ENCODE results near the gene ADGRG6. TPM values are rescaled to one million over a fixed set of nuclear protein-coding genes. Genes with fewer than 3 reads are reported as not detected.
A peak's percentile ranks its signal among the peaks of the same experiment; 100 is the strongest.

The ADGRG6 gene
- polyA plus RNA-seq, 1 of the 3 experiments (the other 2 are of a cell fraction): 61.5 TPM

GRCh38 chr6:142414462-142415250 is 112.8 kb downstream of the ADGRG6 start:
- H3K9me2 ChIP-seq: no peaks in the 10 kb centered on the region
- H3K9me3 ChIP-seq: no peaks in the 10 kb centered on the region
- peaks cover 10% of the 10 kb centered on the region for H3K79me2 ChIP-seq (ENCODE audit: insufficient read depth)
- TF ChIP-seq, protein P1, sequence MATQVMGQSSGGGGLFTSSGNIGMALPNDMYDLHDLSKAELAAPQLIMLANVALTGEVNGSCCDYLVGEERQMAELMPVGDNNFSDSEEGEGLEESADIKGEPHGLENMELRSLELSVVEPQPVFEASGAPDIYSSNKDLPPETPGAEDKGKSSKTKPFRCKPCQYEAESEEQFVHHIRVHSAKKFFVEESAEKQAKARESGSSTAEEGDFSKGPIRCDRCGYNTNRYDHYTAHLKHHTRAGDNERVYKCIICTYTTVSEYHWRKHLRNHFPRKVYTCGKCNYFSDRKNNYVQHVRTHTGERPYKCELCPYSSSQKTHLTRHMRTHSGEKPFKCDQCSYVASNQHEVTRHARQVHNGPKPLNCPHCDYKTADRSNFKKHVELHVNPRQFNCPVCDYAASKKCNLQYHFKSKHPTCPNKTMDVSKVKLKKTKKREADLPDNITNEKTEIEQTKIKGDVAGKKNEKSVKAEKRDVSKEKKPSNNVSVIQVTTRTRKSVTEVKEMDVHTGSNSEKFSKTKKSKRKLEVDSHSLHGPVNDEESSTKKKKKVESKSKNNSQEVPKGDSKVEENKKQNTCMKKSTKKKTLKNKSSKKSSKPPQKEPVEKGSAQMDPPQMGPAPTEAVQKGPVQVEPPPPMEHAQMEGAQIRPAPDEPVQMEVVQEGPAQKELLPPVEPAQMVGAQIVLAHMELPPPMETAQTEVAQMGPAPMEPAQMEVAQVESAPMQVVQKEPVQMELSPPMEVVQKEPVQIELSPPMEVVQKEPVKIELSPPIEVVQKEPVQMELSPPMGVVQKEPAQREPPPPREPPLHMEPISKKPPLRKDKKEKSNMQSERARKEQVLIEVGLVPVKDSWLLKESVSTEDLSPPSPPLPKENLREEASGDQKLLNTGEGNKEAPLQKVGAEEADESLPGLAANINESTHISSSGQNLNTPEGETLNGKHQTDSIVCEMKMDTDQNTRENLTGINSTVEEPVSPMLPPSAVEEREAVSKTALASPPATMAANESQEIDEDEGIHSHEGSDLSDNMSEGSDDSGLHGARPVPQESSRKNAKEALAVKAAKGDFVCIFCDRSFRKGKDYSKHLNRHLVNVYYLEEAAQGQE (IDR thresholded peaks at IDR 0.05; ENCODE audit: low read depth, low read length): no peak
- TF ChIP-seq FOSL2 (IDR thresholded peaks at IDR 0.05; ENCODE audit: borderline replicate concordance, low read depth) (no peak), JUND (IDR thresholded peaks at IDR 0.05) (no peak), MEF2A (IDR thresholded peaks at IDR 0.05; ENCODE audit: borderline replicate concordance, low read depth) (no peak), SIN3A (IDR thresholded peaks at IDR 0.05; ENCODE audit: borderline replicate concordance, low read depth, low read length) (no peak), MXI1 (IDR thresholded peaks at IDR 0.05; ENCODE audit: low read depth, low read length) (no peak), PBX3 (IDR thresholded peaks at IDR 0.05) (no peak)
- CTCF ChIA-PET: no interaction called here
- peaks cover 45 to 55% of the 10 kb centered on the region in 2 experiments for H3K36me3 ChIP-seq (replicated peaks in 1 of 2; ENCODE audit: control insufficient read depth in 1 of 2, insufficient read depth in 2 of 2, low read length in 1 of 2)
- no peak overlapping the region; the same call in 1 of the 2 replicates for H2AFZ ChIP-seq (ENCODE audit: low read depth)
- 0 out of 2 replicates have a peak overlapping the region, but pooled peaks have one; percentile 51 for H3K4me2 ChIP-seq
- 62% methylated on average over 8 of the region's 8 CpGs for WGBS (ENCODE audit: low lambda C conversion rate)
- H4K20me1 ChIP-seq (ENCODE audit: insufficient read depth): no peaks in the 10 kb centered on the region
- H3K27ac ChIP-seq (ENCODE audit: low read depth in 2 of 2, low read length in 1 of 2): peak overlapping the region; percentile 7 to 98
- no peak overlapping the region for H3K4me3 ChIP-seq (ENCODE audit: low read depth in 2 of 2, low read length in 1 of 2)
- POLR2A ChIA-PET: no interaction called here
- peaks cover 0 to 35% of the 10 kb centered on the region in 2 experiments; a peak in 3 of 4 replicates for H3K4me1 ChIP-seq (ENCODE audit: control insufficient read depth in 1 of 2, insufficient read depth in 2 of 2, low read depth in 1 of 2, low read length in 1 of 2)
- no peaks in the 10 kb centered on the region for H3K27me3 ChIP-seq (ENCODE audit: insufficient read depth)
- DNase-seq: no peak
- H3F3A ChIP-seq (replicated peaks; ENCODE audit: insufficient read depth): peaks cover 75% of the 10 kb centered on the region
- peak overlapping the region; percentile 47; the same call in 1 of the 2 replicates for H3K9ac ChIP-seq

DNA sequence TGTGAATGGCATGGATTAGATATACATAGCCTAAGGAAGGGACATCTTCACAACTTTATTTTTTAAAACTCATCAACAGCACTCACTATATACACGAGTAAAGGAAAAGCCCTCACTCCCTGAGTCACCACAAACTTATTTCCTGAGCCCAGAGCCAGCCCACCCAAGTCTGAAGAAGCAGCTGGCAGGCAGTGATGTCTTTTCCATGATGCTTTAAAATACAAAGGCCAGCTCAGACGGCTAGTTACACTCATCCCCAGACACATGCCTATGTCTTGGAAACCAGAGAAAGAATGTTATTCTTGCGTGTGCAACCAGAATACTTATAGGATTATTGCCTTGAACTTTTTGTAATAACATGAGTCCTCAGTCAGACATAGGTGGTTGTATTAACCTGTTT is 114.4 kb downstream of the ADGRG6 start:
- Histone ChIP-seq H3K27me3 (ENCODE audit: insufficient read depth) (no peaks in the 10 kb centered on the region), H2AFZ (ENCODE audit: low read depth) (0 out of 2 replicates have a peak overlapping the region, but pooled peaks have one; percentile 10), H3K4me3 (ENCODE audit: low read depth in 2 of 2, low read length in 1 of 2) (no peak overlapping the region), H3K9me3 (no peaks in the 10 kb centered on the region), H3K27ac (ENCODE audit: low read depth in 2 of 2, low read length in 1 of 2) (peak overlapping the region; percentile 47 to 98; a peak in 3 of 4 replicates), H3K9me2 (no peaks in the 10 kb centered on the region), H3K9ac (peak overlapping the region; percentile 67; the same call in 1 of the 2 replicates), H3K4me1 (ENCODE audit: control insufficient read depth in 1 of 2, insufficient read depth in 2 of 2, low read depth in 1 of 2, low read length in 1 of 2) (peaks cover 0 to 36% of the 10 kb centered on the region in 2 experiments; a peak in 3 of 4 replicates), H3F3A (replicated peaks; ENCODE audit: insufficient read depth) (peaks cover 67% of the 10 kb centered on the region), H3K79me2 (ENCODE audit: insufficient read depth) (peaks cover 10% of the 10 kb centered on the region), H3K36me3 (replicated peaks in 1 of 2; ENCODE audit: control insufficient read depth in 1 of 2, insufficient read depth in 2 of 2, low read length in 1 of 2) (peaks cover 48 to 61% of the 10 kb centered on the region in 2 experiments), H4K20me1 (ENCODE audit: insufficient read depth) (no peaks in the 10 kb centered on the region), H3K4me2 (peak overlapping the region; percentile 56; the same call in 1 of the 2 replicates)
- CTCF ChIA-PET: no interaction called here
- POLR2A ChIA-PET: no interaction called here
- 2% methylated on average over 3 of the region's 3 CpGs for WGBS (ENCODE audit: low lambda C conversion rate)
- DNase-seq: no peak
- TF ChIP-seq YY1 (IDR thresholded peaks at IDR 0.05; ENCODE audit: low read depth) (no peak), MEF2A (IDR thresholded peaks at IDR 0.05; ENCODE audit: borderline replicate concordance, low read depth) (no peak), RAD21 (IDR thresholded peaks at IDR 0.05; ENCODE audit: low read length) (no peak), SIN3A (IDR thresholded peaks at IDR 0.05; ENCODE audit: borderline replicate concordance, low read depth, low read length) (peak; percentile 61; the same call in 1 of the 2 replicates), JUND (IDR thresholded peaks at IDR 0.05) (peak; percentile 75), TEAD4 (IDR thresholded peaks at IDR 0.05; ENCODE audit: borderline replicate concordance, insufficient read depth) (peak; percentile 63; the same call in 1 of the 2 replicates), MXI1 (IDR thresholded peaks at IDR 0.05; ENCODE audit: low read depth, low read length) (no peak), TCF12 (IDR thresholded peaks at IDR 0.05) (peak; percentile 85)
- TF ChIP-seq, protein P2, sequence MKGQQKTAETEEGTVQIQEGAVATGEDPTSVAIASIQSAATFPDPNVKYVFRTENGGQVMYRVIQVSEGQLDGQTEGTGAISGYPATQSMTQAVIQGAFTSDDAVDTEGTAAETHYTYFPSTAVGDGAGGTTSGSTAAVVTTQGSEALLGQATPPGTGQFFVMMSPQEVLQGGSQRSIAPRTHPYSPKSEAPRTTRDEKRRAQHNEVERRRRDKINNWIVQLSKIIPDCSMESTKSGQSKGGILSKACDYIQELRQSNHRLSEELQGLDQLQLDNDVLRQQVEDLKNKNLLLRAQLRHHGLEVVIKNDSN (IDR thresholded peaks at IDR 0.05; ENCODE audit: borderline replicate concordance, low read depth): no peak
- TF ChIP-seq, protein P3, sequence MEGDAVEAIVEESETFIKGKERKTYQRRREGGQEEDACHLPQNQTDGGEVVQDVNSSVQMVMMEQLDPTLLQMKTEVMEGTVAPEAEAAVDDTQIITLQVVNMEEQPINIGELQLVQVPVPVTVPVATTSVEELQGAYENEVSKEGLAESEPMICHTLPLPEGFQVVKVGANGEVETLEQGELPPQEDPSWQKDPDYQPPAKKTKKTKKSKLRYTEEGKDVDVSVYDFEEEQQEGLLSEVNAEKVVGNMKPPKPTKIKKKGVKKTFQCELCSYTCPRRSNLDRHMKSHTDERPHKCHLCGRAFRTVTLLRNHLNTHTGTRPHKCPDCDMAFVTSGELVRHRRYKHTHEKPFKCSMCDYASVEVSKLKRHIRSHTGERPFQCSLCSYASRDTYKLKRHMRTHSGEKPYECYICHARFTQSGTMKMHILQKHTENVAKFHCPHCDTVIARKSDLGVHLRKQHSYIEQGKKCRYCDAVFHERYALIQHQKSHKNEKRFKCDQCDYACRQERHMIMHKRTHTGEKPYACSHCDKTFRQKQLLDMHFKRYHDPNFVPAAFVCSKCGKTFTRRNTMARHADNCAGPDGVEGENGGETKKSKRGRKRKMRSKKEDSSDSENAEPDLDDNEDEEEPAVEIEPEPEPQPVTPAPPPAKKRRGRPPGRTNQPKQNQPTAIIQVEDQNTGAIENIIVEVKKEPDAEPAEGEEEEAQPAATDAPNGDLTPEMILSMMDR (IDR thresholded peaks at IDR 0.05): no peak
- TF ChIP-seq, protein P4, sequence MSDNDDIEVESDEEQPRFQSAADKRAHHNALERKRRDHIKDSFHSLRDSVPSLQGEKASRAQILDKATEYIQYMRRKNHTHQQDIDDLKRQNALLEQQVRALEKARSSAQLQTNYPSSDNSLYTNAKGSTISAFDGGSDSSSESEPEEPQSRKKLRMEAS (IDR thresholded peaks at IDR 0.05; ENCODE audit: low read depth): peak; percentile 63
- TF ChIP-seq, protein P5, sequence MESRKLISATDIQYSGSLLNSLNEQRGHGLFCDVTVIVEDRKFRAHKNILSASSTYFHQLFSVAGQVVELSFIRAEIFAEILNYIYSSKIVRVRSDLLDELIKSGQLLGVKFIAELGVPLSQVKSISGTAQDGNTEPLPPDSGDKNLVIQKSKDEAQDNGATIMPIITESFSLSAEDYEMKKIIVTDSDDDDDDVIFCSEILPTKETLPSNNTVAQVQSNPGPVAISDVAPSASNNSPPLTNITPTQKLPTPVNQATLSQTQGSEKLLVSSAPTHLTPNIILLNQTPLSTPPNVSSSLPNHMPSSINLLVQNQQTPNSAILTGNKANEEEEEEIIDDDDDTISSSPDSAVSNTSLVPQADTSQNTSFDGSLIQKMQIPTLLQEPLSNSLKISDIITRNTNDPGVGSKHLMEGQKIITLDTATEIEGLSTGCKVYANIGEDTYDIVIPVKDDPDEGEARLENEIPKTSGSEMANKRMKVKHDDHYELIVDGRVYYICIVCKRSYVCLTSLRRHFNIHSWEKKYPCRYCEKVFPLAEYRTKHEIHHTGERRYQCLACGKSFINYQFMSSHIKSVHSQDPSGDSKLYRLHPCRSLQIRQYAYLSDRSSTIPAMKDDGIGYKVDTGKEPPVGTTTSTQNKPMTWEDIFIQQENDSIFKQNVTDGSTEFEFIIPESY (IDR thresholded peaks at IDR 0.05; ENCODE audit: borderline replicate concordance, low read depth): 0 out of 2 replicates have a peak, but pooled peaks have one; percentile 37
